Testis (tissue), 2 donors: ENCODE results near the gene GTPBP4.

Source experiments
- CTCF ChIP-seq, 3 experiments: fragments of 450-650 bp in 2 of 3; fragments of 200-600 bp in 1 of 3; sonication (generic) in 1 of 3; IDR thresholded peaks; one replicate each; pipeline ENCODE4 v1.5.1; 2016 to 2019; ENCODE audit warnings: antibody characterized with exemption in 3 of 3, mild to moderate bottlenecking in 2 of 3, moderate library complexity in 1 of 3
- POLR2A ChIP-seq: fragments of 450-650 bp; IDR thresholded peaks from one replicate; pipeline ENCODE4 v1.6.1; 2017; ENCODE audit warnings: antibody characterized with exemption, mild to moderate bottlenecking, moderate library complexity

DNA sequence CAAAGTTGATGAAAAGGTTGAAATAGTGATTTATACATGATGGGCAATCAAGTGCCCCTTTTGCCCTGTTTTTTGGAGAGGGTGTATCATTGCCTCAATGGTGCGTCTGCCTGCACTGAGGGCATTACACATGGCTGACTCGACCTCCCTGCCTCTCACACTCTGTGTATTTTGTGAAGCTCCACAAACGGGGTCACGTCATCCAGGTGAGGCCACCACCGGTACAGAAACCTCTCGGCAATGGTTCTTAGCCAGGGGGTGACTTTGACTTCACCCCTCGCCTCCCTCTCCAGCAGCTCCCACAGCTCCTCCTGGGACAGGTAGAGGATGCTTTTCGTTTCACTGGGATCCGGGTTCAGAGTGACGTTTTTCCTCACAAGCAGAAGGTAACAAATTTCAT lies 31.1 kb downstream of the GTPBP4 start:
- TF ChIP-seq CTCF (IDR thresholded peaks at IDR 0.05), result no peak
- no peak for TF ChIP-seq POLR2A
